Transverse colon (tissue), 4 donors: ENCODE measurements around the gene MBD2.

Experiments
- EP300 ChIP-seq: sonication (generic); formaldehyde crosslinking; IDR thresholded peaks from one replicate; pipeline ENCODE4 v1.6.1; 2017; ENCODE audit warnings: antibody characterized with exemption, low read depth
- POLR2A ChIP-seq: fragments of 450-650 bp; IDR thresholded peaks from one replicate; pipeline ENCODE4 v1.6.1; 2016; ENCODE audit warnings: antibody characterized with exemption, mild to moderate bottlenecking, moderate library complexity
- POLR2AphosphoS5 ChIP-seq, 3 donors: sonication (generic); formaldehyde crosslinking; IDR thresholded peaks; one replicate each; pipeline ENCODE4 v1.6.1; 2016; ENCODE audit warnings: antibody characterized with exemption in 3 of 3
- TF ChIP-seq, protein P1 (sequence below), 5 experiments: fragments of 200-600 bp in 3 of 5; fragments of 450-650 bp in 2 of 5; sonication (generic) in 3 of 5; IDR thresholded peaks; 1 replicate in 2 of 5; 2 replicates in 3 of 5; pipeline ENCODE4 v1.5.1; 2016 to 2017; ENCODE audit warnings: antibody characterized with exemption in 5 of 5, inconsistent platforms in 3 of 5, mild to moderate bottlenecking in 2 of 5, moderate library complexity in 1 of 5

DNA sequence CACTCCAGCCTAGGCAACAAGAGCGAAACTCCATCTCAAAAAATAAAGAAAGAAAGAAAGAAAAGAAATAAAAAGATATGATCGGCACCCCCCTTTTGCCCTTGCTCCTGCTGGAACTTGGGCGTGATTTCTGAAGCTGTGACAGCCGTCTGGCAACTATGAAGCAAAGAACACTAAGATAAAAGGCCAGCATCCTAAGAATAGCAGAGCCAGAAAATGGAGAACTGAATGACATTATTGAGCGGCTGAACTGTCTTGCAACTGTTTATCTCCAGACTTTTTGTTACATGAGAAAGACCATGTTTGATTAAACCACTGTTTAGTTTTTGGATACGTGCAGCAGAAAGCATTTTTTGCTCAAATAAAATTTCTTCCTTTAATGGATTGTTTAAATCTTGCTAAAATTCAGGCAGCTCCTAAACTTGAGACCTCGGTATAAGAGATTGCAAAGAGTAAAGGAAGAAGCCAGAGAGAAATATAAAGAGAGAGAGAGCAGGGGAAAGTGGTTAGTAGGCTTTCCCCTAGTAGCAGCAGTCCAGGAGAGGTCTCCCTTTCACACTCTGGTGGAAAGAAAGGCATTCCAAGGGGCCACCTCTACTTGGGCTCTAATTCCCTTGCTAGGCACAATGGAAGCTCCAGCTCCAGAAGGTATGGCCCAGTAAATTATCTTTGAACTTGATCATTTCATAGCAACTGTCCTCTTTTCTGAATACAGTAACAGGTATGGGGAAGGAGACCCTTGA is 8.2 kb upstream of the MBD2 start:
- TF ChIP-seq POLR2A (no peak), POLR2AphosphoS5 (IDR thresholded peaks at IDR 0.05) (no peak), EP300 (no peak)
- TF ChIP-seq, protein P1, sequence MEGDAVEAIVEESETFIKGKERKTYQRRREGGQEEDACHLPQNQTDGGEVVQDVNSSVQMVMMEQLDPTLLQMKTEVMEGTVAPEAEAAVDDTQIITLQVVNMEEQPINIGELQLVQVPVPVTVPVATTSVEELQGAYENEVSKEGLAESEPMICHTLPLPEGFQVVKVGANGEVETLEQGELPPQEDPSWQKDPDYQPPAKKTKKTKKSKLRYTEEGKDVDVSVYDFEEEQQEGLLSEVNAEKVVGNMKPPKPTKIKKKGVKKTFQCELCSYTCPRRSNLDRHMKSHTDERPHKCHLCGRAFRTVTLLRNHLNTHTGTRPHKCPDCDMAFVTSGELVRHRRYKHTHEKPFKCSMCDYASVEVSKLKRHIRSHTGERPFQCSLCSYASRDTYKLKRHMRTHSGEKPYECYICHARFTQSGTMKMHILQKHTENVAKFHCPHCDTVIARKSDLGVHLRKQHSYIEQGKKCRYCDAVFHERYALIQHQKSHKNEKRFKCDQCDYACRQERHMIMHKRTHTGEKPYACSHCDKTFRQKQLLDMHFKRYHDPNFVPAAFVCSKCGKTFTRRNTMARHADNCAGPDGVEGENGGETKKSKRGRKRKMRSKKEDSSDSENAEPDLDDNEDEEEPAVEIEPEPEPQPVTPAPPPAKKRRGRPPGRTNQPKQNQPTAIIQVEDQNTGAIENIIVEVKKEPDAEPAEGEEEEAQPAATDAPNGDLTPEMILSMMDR (IDR thresholded peaks at IDR 0.05), result no peak
